ENCODE results near the gene ZNF253. TPM values are rescaled to one million over a fixed set of nuclear protein-coding genes. Genes with fewer than 3 reads are reported as not detected.
"Not testable (repeated sequence)": the region's sequence is repeated elsewhere in the genome, so short reads cannot be mapped to it uniquely, and the experiment has no call there.

The ZNF253 gene
- total and polyA plus RNA-seq, 2 experiments from 2014 or later: 2.1 to 3.2 TPM

GRCh38 chr19:19866611-19867248 lies 1.0 kb downstream of the ZNF253 start:
- WGBS, 2 experiments (ENCODE audit: low coverage in 1 of 2, low lambda C conversion rate in 2 of 2, missing lambda C conversion rate in 2 of 2): 5 to 7% methylated on average over 23 of the region's 23 CpGs

GRCh38 chr19:19870086-19870485 lies 4.4 kb downstream of the ZNF253 start:
- DNase-seq; H3K27me3 ChIP-seq (replicated peaks; ENCODE audit: insufficient read depth); H2AFZ ChIP-seq; H3K27ac ChIP-seq; H3K4me2 ChIP-seq (ENCODE audit: unreplicated experiment); H4K20me1 ChIP-seq (ENCODE audit: insufficient read depth); H3K36me3 ChIP-seq (ENCODE audit: low read depth); H3K9me2 ChIP-seq (ENCODE audit: insufficient read depth); H3K9me3 ChIP-seq (ENCODE audit: low read depth); H3K4me3 ChIP-seq; in situ Hi-C loops (cut with MboI); H3K9ac ChIP-seq: not testable (repeated sequence)
- Histone ChIP-seq H3K4me1 (ENCODE audit: insufficient read depth) (peaks cover 17% of the 10 kb centered on the region; the same call in 1 of the 2 replicates), H3K79me2 (ENCODE audit: insufficient read depth) (peaks cover 85% of the 10 kb centered on the region), H3F3A (ENCODE audit: insufficient read depth) (peaks cover 18% of the 10 kb centered on the region)
- WGBS, 2 experiments (ENCODE audit: low coverage in 1 of 2, low lambda C conversion rate in 2 of 2, missing lambda C conversion rate in 2 of 2): 89 to 98% methylated on average over 5 of the region's 5 CpGs

More at GRCh38 chr19:19866611-19867248, 1.0 kb downstream of the ZNF253 start:
- Histone ChIP-seq H3K36me3 (ENCODE audit: low read depth) (no peaks in the 10 kb centered on the region), H3K79me2 (ENCODE audit: insufficient read depth) (peaks cover 53% of the 10 kb centered on the region), H3K4me3 (peak overlapping the region; percentile 99), H2AFZ (peak overlapping the region; percentile 99), H3K27ac (peak overlapping the region; percentile 92), H3K4me1 (ENCODE audit: insufficient read depth) (peaks cover 17% of the 10 kb centered on the region; the same call in 1 of the 2 replicates), H3K9me2 (ENCODE audit: insufficient read depth) (no peaks in the 10 kb centered on the region), H3K9me3 (ENCODE audit: low read depth) (no peaks in the 10 kb centered on the region), H3K9ac (peak overlapping the region; percentile 93), H4K20me1 (ENCODE audit: insufficient read depth) (no peaks in the 10 kb centered on the region), H3F3A (ENCODE audit: insufficient read depth) (peaks cover 14% of the 10 kb centered on the region), H3K27me3 (replicated peaks; ENCODE audit: insufficient read depth) (no peaks in the 10 kb centered on the region), H3K4me2 (ENCODE audit: unreplicated experiment) (peak overlapping the region; percentile 97)
- DNase-seq: peak; percentile 20
- in situ Hi-C loops (cut with MboI): no loop called here
- TF ChIP-seq EZH2 (IDR thresholded peaks at IDR 0.05; ENCODE audit: insufficient read depth, poor library complexity, severe bottlenecking): no peak
- no peak for TF ChIP-seq EZH2phosphoT487 (IDR thresholded peaks at IDR 0.05; ENCODE audit: insufficient read depth, low read depth)

- TF ChIP-seq EZH2phosphoT487 (IDR thresholded peaks at IDR 0.05; ENCODE audit: insufficient read depth, low read depth): no peak
- no peak for TF ChIP-seq EZH2 (IDR thresholded peaks at IDR 0.05; ENCODE audit: insufficient read depth, poor library complexity, severe bottlenecking)
- Histone ChIP-seq H3K79me2 (ENCODE audit: insufficient read depth) (peaks cover 98% of the 10 kb centered on the region), H3K27ac (no peak overlapping the region), H3K9ac (no peak overlapping the region), H3K4me3 (no peak overlapping the region), H3K36me3 (ENCODE audit: low read depth) (peaks cover 3% of the 10 kb centered on the region; the same call in 1 of the 2 replicates), H3K9me3 (ENCODE audit: low read depth) (no peaks in the 10 kb centered on the region), H3K4me2 (ENCODE audit: unreplicated experiment) (no peak overlapping the region), H3K27me3 (replicated peaks; ENCODE audit: insufficient read depth) (no peaks in the 10 kb centered on the region), H3F3A (ENCODE audit: insufficient read depth) (0 out of 2 replicates have a peak, but pooled peaks cover 6% of the 10 kb centered on the region), H2AFZ (no peak overlapping the region), H4K20me1 (ENCODE audit: insufficient read depth) (no peaks in the 10 kb centered on the region), H3K9me2 (ENCODE audit: insufficient read depth) (no peaks in the 10 kb centered on the region), H3K4me1 (ENCODE audit: insufficient read depth) (peaks cover 14% of the 10 kb centered on the region; the same call in 1 of the 2 replicates)
- DNase-seq: no peak
- in situ Hi-C loops (cut with MboI): no loop called here
- 96 to 98% methylated on average over 3 of the region's 3 CpGs for WGBS, 2 experiments (ENCODE audit: low coverage in 1 of 2, low lambda C conversion rate in 2 of 2, missing lambda C conversion rate in 2 of 2)
Measured at GRCh38 chr19:19871932-19872331, 6.2 kb downstream of the ZNF253 start.

GRCh38 chr19:19873381-19873780 lies 7.7 kb downstream of the ZNF253 start:
- DNase-seq: peak; percentile 2

More at GRCh38 chr19:19873381-19873780, 7.7 kb downstream of the ZNF253 start:
- no peak overlapping the region for H2AFZ ChIP-seq
- no peaks in the 10 kb centered on the region for H3K9me2 ChIP-seq (ENCODE audit: insufficient read depth)
- H3K27me3 ChIP-seq (replicated peaks; ENCODE audit: insufficient read depth): no peaks in the 10 kb centered on the region
- H3K79me2 ChIP-seq (ENCODE audit: insufficient read depth): peaks cover 93% of the 10 kb centered on the region
- in situ Hi-C loops (cut with MboI): no loop called here
- H3K4me2 ChIP-seq (ENCODE audit: unreplicated experiment): no peak overlapping the region
- H4K20me1 ChIP-seq (ENCODE audit: insufficient read depth): no peaks in the 10 kb centered on the region
- no peak overlapping the region for H3K9ac ChIP-seq
- no peaks in the 10 kb centered on the region for H3K9me3 ChIP-seq (ENCODE audit: low read depth)
- H3K27ac ChIP-seq: no peak overlapping the region
- H3K4me3 ChIP-seq: no peak overlapping the region
- no peak for TF ChIP-seq EZH2phosphoT487 (IDR thresholded peaks at IDR 0.05; ENCODE audit: insufficient read depth, low read depth)
- TF ChIP-seq EZH2 (IDR thresholded peaks at IDR 0.05; ENCODE audit: insufficient read depth, poor library complexity, severe bottlenecking): no peak
- H3K36me3 ChIP-seq (ENCODE audit: low read depth): peaks cover 3% of the 10 kb centered on the region; the same call in 1 of the 2 replicates
- H3F3A ChIP-seq (ENCODE audit: insufficient read depth): 0 out of 2 replicates have a peak, but pooled peaks cover 5% of the 10 kb centered on the region
- no peaks in the 10 kb centered on the region for H3K4me1 ChIP-seq (ENCODE audit: insufficient read depth)
